HG02970 (cell line): ENCODE results near the gene PRB3.

Source experiments
- ATAC-seq: cut with Tn5 transposase; IDR thresholded peaks from one replicate; pipeline ENCODE4 v1.9.1; 2021; ENCODE audit warnings: mild to moderate bottlenecking, moderate library complexity, moderate number of reproducible peaks; ENCODE audit not compliant: unreplicated experiment, low FRiP score

Gene PRB3

GRCh38 chr12:11269607-11270006 lies at the start of gene PRB3:
Gene PRB3 (minus strand): TSS chr12:11269707. CDS start chr12:11269669, 38 bp downstream.
- no peak for ATAC-seq

DNA sequence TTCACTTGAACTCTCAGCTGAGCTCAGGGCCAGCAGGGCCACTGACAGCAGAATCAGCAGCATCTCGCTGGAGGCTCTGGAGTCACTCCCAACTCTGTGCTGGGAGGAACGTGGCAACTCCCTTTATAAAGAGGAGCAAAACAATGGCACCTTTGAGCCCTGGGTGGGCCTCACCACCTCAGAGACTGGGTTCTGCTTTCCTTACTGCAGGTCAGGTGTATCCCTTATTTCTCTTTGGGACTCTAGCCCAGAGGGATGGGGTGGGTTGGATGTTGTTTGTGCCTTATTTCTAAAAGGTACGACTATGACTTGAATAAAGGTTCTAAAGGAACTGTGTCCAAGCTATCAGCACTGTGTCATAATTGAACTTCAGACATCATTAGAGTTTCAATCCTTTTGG lies 40.8 kb upstream of the PRB3 start, which contains the start of gene PRB4:
TSS of gene PRB4 (minus strand) at position 101 of the 400 bp plus-strand sequence. CDS start at position 63, 38 bp downstream.
- no peak for ATAC-seq

DNA sequence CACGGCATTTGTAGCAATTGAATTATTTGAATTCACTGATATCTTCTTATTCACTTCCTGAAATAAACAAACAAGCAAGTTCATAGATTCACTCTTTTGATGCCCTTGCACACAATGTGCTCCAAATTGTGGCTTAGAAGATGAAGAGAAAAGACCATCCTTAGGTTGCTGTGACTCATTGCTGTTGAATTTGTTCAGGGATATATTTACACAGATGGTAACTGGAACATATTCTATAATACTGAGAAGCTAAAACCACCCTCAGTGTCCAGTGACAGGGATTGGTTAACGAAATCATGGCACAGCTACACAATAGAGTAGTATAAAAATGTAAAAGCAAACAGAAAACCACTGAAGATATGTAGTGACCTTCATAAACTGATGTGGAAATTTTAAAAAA lies 37.6 kb upstream of the PRB3 start:
- no peak for ATAC-seq

GRCh38 chr12:11273449-11273848 lies 3.9 kb upstream of the PRB3 start:
- ATAC-seq: no peak

- ATAC-seq: no peak
Observed at GRCh38 chr12:11264501-11264900, 5.0 kb downstream of the PRB3 start.

DNA sequence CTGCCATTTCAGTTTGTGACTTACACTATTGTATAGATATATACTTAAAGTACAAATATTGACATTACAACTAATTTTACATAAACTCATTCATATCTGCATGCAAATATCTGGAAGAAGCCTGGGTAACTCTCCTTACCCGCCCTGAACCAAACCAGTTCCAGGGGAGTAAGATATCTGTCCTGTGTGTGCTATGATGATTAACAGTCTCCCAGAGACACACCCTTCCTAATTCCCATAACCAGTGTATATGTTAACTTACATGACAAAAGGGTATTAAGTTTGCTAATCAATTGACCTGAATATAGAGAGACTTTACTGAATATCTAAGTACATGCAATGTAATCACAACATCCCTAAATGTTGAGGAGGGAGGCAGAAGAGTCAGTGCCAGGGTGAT lies 23.0 kb downstream of the PRB3 start:
- no peak for ATAC-seq

DNA sequence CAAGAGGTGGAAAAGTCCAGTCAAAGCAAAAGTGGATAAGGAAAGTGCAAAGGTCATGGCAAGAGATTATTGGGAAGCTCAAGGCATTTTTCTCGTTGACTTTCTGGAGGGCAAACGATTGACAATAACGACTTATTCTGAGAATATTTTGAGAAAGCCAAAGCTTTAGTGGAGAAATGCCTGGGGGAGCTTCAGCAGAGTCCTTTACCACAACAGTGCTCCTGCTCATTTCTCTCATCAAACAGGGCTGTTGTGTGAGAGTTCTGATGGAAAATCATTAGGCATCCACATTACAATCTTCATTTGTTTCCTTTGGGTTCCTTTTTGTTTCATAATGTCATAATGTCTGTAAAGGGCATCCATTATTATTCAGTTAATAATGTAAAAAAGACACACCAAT lies 26.9 kb downstream of the PRB3 start:
- ATAC-seq: no peak

GRCh38 chr12:11240348-11240930 lies 29.1 kb downstream of the PRB3 start:
- no peak for ATAC-seq

DNA sequence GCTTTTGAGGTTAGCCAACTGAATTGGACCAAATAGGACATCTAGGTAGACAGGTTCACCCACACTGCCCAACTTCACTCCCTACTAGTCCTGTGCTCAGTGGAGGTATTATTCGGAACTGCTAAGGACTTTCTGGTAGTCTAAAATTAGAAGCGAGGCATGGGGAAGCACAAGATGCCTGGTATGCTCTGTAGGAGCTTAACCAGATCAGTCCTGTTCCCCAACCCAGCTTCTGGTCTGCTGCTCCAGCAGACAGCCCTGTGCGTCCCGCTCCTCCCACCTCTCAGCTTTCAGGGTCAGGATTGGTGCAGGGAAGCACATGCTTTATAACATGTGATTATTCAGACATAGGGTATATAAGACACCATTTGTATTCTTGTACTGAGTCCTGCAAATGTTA lies 31.2 kb downstream of the PRB3 start:
- ATAC-seq: no peak

GRCh38 chr12:11233532-11233931 lies 36.0 kb downstream of the PRB3 start:
- ATAC-seq: no peak

- no peak for ATAC-seq
Observed at GRCh38 chr12:11228296-11228879, 41.1 kb downstream of the PRB3 start.

DNA sequence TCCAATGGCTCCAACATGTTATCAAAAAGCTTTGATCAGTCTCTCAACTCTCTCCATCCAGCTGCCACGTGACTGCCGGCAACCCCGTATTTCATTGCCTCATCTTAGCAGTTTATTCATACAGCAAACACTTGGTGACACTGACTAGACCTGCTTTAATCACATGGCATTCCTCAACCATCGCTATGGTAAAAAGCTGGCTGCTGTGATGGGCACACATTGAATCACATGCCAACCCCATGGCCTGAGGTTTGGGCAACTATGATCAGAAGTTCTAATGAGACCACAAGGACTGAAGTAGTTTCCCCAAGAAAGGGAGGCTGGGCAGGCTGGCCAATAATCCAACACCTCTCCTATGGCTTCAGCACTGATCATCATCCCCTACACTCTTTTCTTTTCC lies 42.1 kb downstream of the PRB3 start:
- ATAC-seq: no peak
